Peyer's patch (tissue), 4 donors: ENCODE results near the gene SYNDIG1.

Source experiments
- CTCF ChIP-seq, 6 experiments: fragments of 450-650 bp in 4 of 6; fragments of 200-600 bp in 2 of 6; sonication (generic) in 1 of 6; IDR thresholded peaks; one replicate each; pipeline ENCODE4 v1.5.1; 2017 to 2019; ENCODE audit warnings: antibody characterized with exemption in 6 of 6, mild to moderate bottlenecking in 3 of 6, moderate library complexity in 1 of 6
- POLR2A ChIP-seq, 2 donors: fragments of 450-650 bp; IDR thresholded peaks; one replicate each; pipeline ENCODE4 v1.5.1; 2017; ENCODE audit warnings: antibody characterized with exemption in 2 of 2, mild to moderate bottlenecking in 2 of 2, moderate library complexity in 2 of 2

GRCh38 chr20:24698189-24698588, 228.8 kb downstream of the SYNDIG1 start:
- TF ChIP-seq CTCF (IDR thresholded peaks at IDR 0.05) (no peak), POLR2A (IDR thresholded peaks at IDR 0.05) (no peak)
